Stomach smooth muscle (tissue), 2 donors: ENCODE data around the gene TRPM2.
"Not testable (repeated sequence)": the region's sequence is repeated elsewhere in the genome, so short reads cannot be mapped to it uniquely, and the experiment has no call there.

Experiments
- H3K27ac ChIP-seq: one replicate; pipeline ENCODE4 v1.7.0; 2013; ENCODE audit warnings: mild to moderate bottlenecking, low read length, inconsistent platforms
- H3K27me3 ChIP-seq, 2 donors: one replicate each; pipeline ENCODE4 v1.7.0; 2013; ENCODE audit warnings: low read length in 2 of 2; ENCODE audit not compliant: insufficient read depth in 2 of 2, control insufficient read depth in 1 of 2
- H3K36me3 ChIP-seq, 2 donors: one replicate each; pipeline ENCODE4 v1.7.0; 2013; ENCODE audit warnings: low read length in 2 of 2; ENCODE audit not compliant: control insufficient read depth in 2 of 2, insufficient read depth in 2 of 2
- H3K4me1 ChIP-seq: one replicate; pipeline ENCODE4 v1.7.0; 2013; ENCODE audit warnings: low read length; ENCODE audit not compliant: control insufficient read depth, insufficient read depth
- H3K4me3 ChIP-seq, 2 donors: one replicate each; pipeline ENCODE4 v1.7.0; 2013; ENCODE audit warnings: low read length in 2 of 2
- H3K9ac ChIP-seq, 2 donors: one replicate each; pipeline ENCODE4 v1.7.0; 2013; ENCODE audit warnings: low read length in 2 of 2, mild to moderate bottlenecking in 1 of 2
- H3K9me3 ChIP-seq, 2 donors: one replicate each; pipeline ENCODE4 v1.7.0; 2013; ENCODE audit warnings: low read length in 2 of 2; ENCODE audit not compliant: control insufficient read depth in 2 of 2
- donor health status: healthy.
- donor health status: Pancreatic carcinoma.

Gene TRPM2

DNA sequence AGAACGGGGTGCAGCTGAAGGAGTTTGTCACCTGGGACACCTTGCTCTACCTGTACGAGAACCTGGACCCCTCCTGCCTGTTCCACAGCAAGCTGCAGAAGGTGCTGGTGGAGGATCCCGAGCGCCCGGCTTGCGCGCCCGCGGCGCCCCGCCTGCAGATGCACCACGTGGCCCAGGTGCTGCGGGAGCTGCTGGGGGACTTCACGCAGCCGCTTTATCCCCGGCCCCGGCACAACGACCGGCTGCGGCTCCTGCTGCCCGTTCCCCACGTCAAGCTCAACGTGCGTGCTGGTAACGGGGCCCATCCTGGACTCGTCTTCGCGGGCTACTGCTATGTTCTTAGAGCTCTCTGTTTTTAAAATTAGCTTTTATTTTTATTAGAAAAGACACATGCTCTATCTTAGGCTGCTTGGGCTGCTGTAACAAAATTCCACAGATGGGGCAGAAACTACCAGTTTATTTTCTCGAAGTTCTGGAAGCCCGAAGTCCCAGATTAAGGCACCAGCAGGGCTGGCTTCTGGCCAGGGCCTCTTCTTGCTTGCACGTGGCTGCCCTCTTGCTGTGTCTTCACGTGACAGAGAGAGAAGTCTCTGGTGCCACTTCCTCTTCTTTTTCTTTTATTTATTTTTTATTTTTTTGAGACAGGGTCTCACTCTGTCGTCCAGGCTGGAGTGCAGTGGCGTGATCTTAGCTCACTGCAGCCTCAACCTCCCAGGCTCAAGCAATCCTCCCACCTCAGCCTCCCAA, 38.1 kb downstream of the TRPM2 start:
- H3K9ac ChIP-seq: no peak overlapping the region

GRCh38 chr21:44392185-44392584, 38.8 kb downstream of the TRPM2 start:
- H3K27ac ChIP-seq: no peak overlapping the region
- H3K4me1 ChIP-seq: no peaks in the 10 kb centered on the region
- H3K9ac ChIP-seq: no peak overlapping the region
- peaks cover 4 to 6% of the 10 kb centered on the region in 2 donors for H3K9me3 ChIP-seq
- H3K4me3 ChIP-seq: no peak overlapping the region
- no peaks in the 10 kb centered on the region for H3K36me3 ChIP-seq
- H3K27me3 ChIP-seq: peaks cover 0 to 7% of the 10 kb centered on the region in 2 donors

More for the DNA sequence above, 38.1 kb downstream of the TRPM2 start:
- Histone ChIP-seq H3K4me1 (no peaks in the 10 kb centered on the region), H3K27me3 (peaks cover 0 to 7% of the 10 kb centered on the region in 2 donors), H3K27ac (no peak overlapping the region), H3K9me3 (peaks cover 4 to 6% of the 10 kb centered on the region in 2 donors), H3K4me3 (no peak overlapping the region), H3K36me3 (no peaks in the 10 kb centered on the region)

DNA sequence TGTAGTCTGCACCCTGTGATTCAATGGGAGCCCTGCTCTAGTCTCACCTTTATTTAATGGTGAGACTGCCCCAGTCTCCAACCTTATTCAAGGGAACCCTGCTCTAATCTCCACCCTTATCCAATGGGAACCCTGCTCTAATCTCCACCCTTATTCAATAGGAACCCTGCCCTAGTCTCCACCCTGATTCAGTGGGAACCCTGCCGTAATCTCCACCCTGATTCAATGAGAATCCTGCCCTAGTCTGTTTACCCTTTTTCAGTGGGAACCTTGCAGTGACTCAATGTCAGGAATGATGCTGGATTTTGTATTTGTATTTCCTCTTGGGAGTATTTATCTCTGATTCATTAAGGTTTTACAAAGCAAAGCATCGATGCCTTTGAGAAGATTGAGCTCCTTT, 39.5 kb downstream of the TRPM2 start:
- no peak overlapping the region for H3K9ac ChIP-seq
- no peaks in the 10 kb centered on the region for H3K36me3 ChIP-seq
- peaks cover 0 to 7% of the 10 kb centered on the region in 2 donors for H3K27me3 ChIP-seq
- peaks cover 4 to 6% of the 10 kb centered on the region in 2 donors for H3K9me3 ChIP-seq
- H3K27ac ChIP-seq: no peak overlapping the region
- no peaks in the 10 kb centered on the region for H3K4me1 ChIP-seq
- no peak overlapping the region for H3K4me3 ChIP-seq

DNA sequence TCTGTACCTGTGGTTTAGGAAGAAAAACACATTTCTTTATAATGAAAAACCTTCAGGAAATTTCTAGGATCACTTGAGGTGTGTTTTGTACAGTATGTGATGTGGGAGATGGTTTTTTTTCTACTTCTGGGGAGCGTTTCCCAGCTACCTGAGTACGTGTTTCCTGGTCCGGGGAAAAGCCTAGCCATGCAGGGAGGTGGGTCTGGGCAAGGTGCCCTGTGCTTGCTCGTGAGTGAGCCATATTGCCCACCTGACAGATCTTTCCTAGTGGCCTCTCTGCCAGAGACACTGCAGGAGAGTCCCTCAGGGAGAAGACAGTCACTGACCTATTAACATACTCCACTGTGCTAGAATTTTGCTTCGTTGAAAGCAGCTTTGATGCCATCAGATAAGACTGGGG, 41.3 kb downstream of the TRPM2 start:
- no peak overlapping the region for H3K4me3 ChIP-seq
- H3K36me3 ChIP-seq: no peaks in the 10 kb centered on the region
- H3K9ac ChIP-seq: no peak overlapping the region
- no peaks in the 10 kb centered on the region for H3K4me1 ChIP-seq
- peaks cover 0 to 7% of the 10 kb centered on the region in 2 donors for H3K27me3 ChIP-seq
- H3K9me3 ChIP-seq: peaks cover 4 to 6% of the 10 kb centered on the region in 2 donors
- no peak overlapping the region for H3K27ac ChIP-seq

- no peak overlapping the region for H3K27ac ChIP-seq
Observed at GRCh38 chr21:44395260-44395659, 41.8 kb downstream of the TRPM2 start.

DNA sequence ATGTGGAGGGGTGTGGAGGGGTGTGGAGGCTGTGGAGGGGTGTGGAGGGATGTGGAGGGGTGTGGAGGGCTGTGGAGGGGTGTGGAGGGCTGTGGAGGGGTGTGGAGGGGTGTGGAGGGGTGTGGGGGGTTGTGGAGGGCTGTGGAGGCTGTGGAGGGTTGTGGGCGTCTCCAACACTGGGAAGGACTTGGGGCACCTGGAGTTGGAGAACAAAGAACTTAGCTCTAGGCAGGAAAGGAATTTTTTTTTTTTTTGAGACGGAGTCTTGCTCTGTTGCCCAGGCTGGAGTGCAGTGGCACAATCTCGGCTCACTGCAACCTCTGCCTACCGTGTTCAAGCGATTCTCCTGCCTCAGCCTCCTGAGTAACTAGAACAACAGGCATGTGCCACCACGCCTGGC, 43.4 kb downstream of the TRPM2 start:
- not testable (repeated sequence) for H3K9ac ChIP-seq, H3K4me3 ChIP-seq, H3K4me1 ChIP-seq, H3K36me3 ChIP-seq, H3K27ac ChIP-seq, H3K27me3 ChIP-seq, H3K9me3 ChIP-seq

More at GRCh38 chr21:44395260-44395659, 41.8 kb downstream of the TRPM2 start:
- peaks cover 4 to 6% of the 10 kb centered on the region in 2 donors for H3K9me3 ChIP-seq
- no peak overlapping the region for H3K9ac ChIP-seq
- H3K27me3 ChIP-seq: peaks cover 0 to 7% of the 10 kb centered on the region in 2 donors
- no peaks in the 10 kb centered on the region for H3K36me3 ChIP-seq
- no peaks in the 10 kb centered on the region for H3K4me1 ChIP-seq
- H3K4me3 ChIP-seq: no peak overlapping the region

- Histone ChIP-seq H3K9me3 (peaks cover 0 to 4% of the 10 kb centered on the region in 2 donors), H3K9ac (no peak overlapping the region), H3K36me3 (no peaks in the 10 kb centered on the region), H3K4me3 (no peak overlapping the region), H3K27ac (no peak overlapping the region), H3K4me1 (no peaks in the 10 kb centered on the region), H3K27me3 (peaks cover 0 to 5% of the 10 kb centered on the region in 2 donors)
Observed at GRCh38 chr21:44397431-44398031, 44.1 kb downstream of the TRPM2 start.

- H3K9ac ChIP-seq: no peak overlapping the region
- no peak overlapping the region for H3K4me3 ChIP-seq
- H3K36me3 ChIP-seq: no peaks in the 10 kb centered on the region
- H3K9me3 ChIP-seq: no peaks in the 10 kb centered on the region
- H3K27ac ChIP-seq: no peak overlapping the region
- H3K4me1 ChIP-seq: no peaks in the 10 kb centered on the region
- peaks cover 0 to 4% of the 10 kb centered on the region in 2 donors for H3K27me3 ChIP-seq
Observed at GRCh38 chr21:44398499-44398898, 45.1 kb downstream of the TRPM2 start.

DNA sequence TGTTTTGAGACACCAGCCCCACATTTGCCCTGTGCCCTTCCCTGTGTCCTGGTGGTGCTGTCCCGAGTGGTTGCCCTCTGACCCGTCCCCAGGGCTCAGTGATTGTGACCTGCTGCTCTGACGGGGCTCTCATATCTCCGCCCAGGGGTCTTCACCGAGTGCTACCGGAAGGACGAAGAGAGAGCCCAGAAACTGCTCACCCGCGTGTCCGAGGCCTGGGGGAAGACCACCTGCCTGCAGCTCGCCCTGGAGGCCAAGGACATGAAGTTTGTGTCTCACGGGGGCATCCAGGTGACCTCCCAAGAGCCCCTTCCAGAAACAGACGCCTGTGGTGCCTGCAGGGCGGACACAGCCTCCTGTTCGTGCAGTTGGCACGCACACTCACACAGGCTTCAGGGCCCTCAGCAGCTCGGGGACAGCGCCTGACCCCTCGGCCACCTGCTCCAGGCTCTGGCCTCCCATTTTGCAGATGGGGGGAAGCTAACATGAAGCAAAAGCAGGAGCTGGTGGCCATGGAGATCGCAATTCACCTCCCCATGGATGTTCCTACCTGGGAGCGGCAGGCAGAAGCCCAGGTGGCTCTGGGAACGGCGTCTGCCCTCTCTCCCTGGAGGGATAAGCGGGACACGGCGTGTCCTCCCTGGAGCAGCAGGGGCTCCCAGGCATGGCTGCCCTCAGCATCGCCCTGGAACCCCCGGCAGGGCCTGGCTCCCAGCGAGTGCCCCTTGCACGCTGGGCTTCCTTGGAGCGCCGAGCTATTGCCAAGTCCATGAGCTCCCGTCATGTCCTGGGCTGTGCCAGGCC, 45.9 kb downstream of the TRPM2 start:
- Histone ChIP-seq H3K4me1 (no peaks in the 10 kb centered on the region), H3K27me3 (peaks cover 0 to 4% of the 10 kb centered on the region in 2 donors), H3K4me3 (no peak overlapping the region), H3K9ac (no peak overlapping the region), H3K27ac (no peak overlapping the region), H3K36me3 (no peaks in the 10 kb centered on the region), H3K9me3 (no peaks in the 10 kb centered on the region)

GRCh38 chr21:44399955-44400790, 46.8 kb downstream of the TRPM2 start:
- Histone ChIP-seq H3K9me3 (no peaks in the 10 kb centered on the region), H3K4me1 (no peaks in the 10 kb centered on the region), H3K27ac (no peak overlapping the region), H3K36me3 (no peaks in the 10 kb centered on the region), H3K27me3 (peaks cover 0 to 4% of the 10 kb centered on the region in 2 donors), H3K4me3 (no peak overlapping the region), H3K9ac (no peak overlapping the region)
